Breast epithelium (tissue), 4 donors: ENCODE results near the gene SMARCA2. TPM values are rescaled to one million over a fixed set of nuclear protein-coding genes. Genes with fewer than 3 reads are reported as not detected.

ENCODE experiments used
- DNase-seq, 2 donors: peaks; one replicate each; pipeline ENCODE4 v3.0.0-alpha.2; 2019; ENCODE audit warnings: low spot score in 2 of 2
- H3K27ac ChIP-seq, 2 donors: fragments of 200-600 bp; sonication (generic) in 1 of 2; one replicate each; pipeline ENCODE4 v1.5.1; 2016 to 2019; ENCODE audit warnings: mild to moderate bottlenecking in 1 of 2
- H3K27me3 ChIP-seq, 2 donors: fragments of 200-600 bp; sonication (generic) in 1 of 2; one replicate each; pipeline versions ENCODE4 v1.5.1 to v1.6.0; 2017 to 2019; ENCODE audit warnings: control low read depth in 1 of 2, mild to moderate bottlenecking in 1 of 2
- H3K36me3 ChIP-seq: fragments of 200-600 bp; one replicate; pipeline ENCODE4 v1.5.1; 2019
- H3K4me1 ChIP-seq, 2 donors: fragments of 200-600 bp; sonication (generic); one replicate each; pipeline ENCODE4 v1.5.1; 2016 to 2019; ENCODE audit warnings: control low read depth in 1 of 2
- H3K4me3 ChIP-seq, 3 donors: fragments of 200-600 bp; sonication (generic); 1 replicate in 2 of 3; 2 replicates in 1 of 3; pipeline ENCODE4 v1.5.1; 2016 to 2019; ENCODE audit warnings: mild to moderate bottlenecking in 3 of 3, moderate library complexity in 2 of 3
- H3K9me3 ChIP-seq, 2 donors: fragments of 200-600 bp; sonication (generic) in 1 of 2; one replicate each; pipeline ENCODE4 v1.5.1; 2016 to 2019; ENCODE audit warnings: control low read depth in 1 of 2
- CTCF ChIP-seq, 3 donors: fragments of 450-650 bp; IDR thresholded peaks; one replicate each; pipeline ENCODE4 v1.5.1; 2016 to 2017; ENCODE audit warnings: antibody characterized with exemption in 3 of 3, mild to moderate bottlenecking in 3 of 3, moderate library complexity in 3 of 3
- POLR2A ChIP-seq: fragments of 450-650 bp; IDR thresholded peaks from one replicate; pipeline ENCODE4 v1.6.1; 2016; ENCODE audit warnings: antibody characterized with exemption, mild to moderate bottlenecking, moderate library complexity
- POLR2AphosphoS5 ChIP-seq, 3 donors: sonication (generic); formaldehyde crosslinking; IDR thresholded peaks; one replicate each; pipeline ENCODE4 v1.6.1; 2017; ENCODE audit warnings: antibody characterized with exemption in 3 of 3
- intact Hi-C: fragments of 100-400 bp; cut with DNase I; formaldehyde crosslinking; loops from one replicate; pipeline ENCODE4 v1.15.1; 2023; ENCODE audit warnings: low total_unique reads
- total RNA-seq, 3 donors: library from RNA; depleted of rRNA; stranded (reverse); fragments of >200 nt; gene quantifications; one replicate each; pipeline ENCODE4 v1.1.0, GENCODE V29; 2016

The SMARCA2 gene
- total RNA-seq, 3 donors from 2014 or later = 140 to 191 (median 142) TPM

GRCh38 chr9:2242831-2243330, 227.7 kb downstream of the SMARCA2 start:
- peak overlapping the region; percentile 37 to 64 (median 50) for H3K4me3 ChIP-seq
- H3K36me3 ChIP-seq = no peaks in the 10 kb centered on the region
- no peak for DNase-seq
- no peaks in the 10 kb centered on the region for H3K9me3 ChIP-seq
- peaks cover 0 to 4% of the 10 kb centered on the region in 2 donors for H3K4me1 ChIP-seq
- intact Hi-C loops = no loop called here
- no peaks in the 10 kb centered on the region for H3K27me3 ChIP-seq
- H3K27ac ChIP-seq = peak overlapping the region; percentile 27 to 70
- TF ChIP-seq CTCF (IDR thresholded peaks at IDR 0.05) (no peak), POLR2A (no peak), POLR2AphosphoS5 (IDR thresholded peaks at IDR 0.05) (no peak)
